SJSA1 (cell line): ENCODE measurements around the gene ZNF415. TPM values are rescaled to one million over a fixed set of nuclear protein-coding genes. Genes with fewer than 3 reads are reported as not detected.

Experiments used
- total RNA-seq: library from RNA; depleted of rRNA; stranded (reverse); fragments of >200 nt; shearing (Covaris generic); gene quantifications from 2 replicates; pipeline ENCODE4 v1.2.3, GENCODE V29; 2014; rRNA removed

ZNF415 gene
- total RNA-seq, 1 experiment from 2014 or later: 9.7 TPM

Other genes starting within 250 kb of the ZNF415 start
- 12.3 and 13.3 TPM in 2 replicates for gene ZNF320, start 235.3 kb downstream of the ZNF415 start, total RNA-seq
- gene ZNF888, start 209.5 kb downstream of the ZNF415 start, total RNA-seq: 2.4 and 6.9 TPM in 2 replicates
- 9.5 and 16.3 TPM in 2 replicates for gene ZNF816, start 170.0 kb downstream of the ZNF415 start, total RNA-seq
- gene ERVV-1, start 119.0 kb downstream of the ZNF415 start, total RNA-seq: not detected in 2 replicates
- gene ERVV-2, start 88.2 kb downstream of the ZNF415 start, total RNA-seq: not detected in 2 replicates
- gene ZNF160, start 29.5 kb downstream of the ZNF415 start, total RNA-seq: 6.7 and 13.1 TPM in 2 replicates
- 7.0 and 8.4 TPM in 2 replicates for gene ZNF347, start 26.1 kb upstream of the ZNF415 start, total RNA-seq
- gene ZNF665, start 60.4 kb upstream of the ZNF415 start, total RNA-seq: 0.69 and 3.0 TPM in 2 replicates
- 1.9 and 5.4 TPM in 2 replicates for gene ZNF677, start 122.0 kb upstream of the ZNF415 start, total RNA-seq
- not detected in 2 replicates for gene VN1R2, start 125.4 kb upstream of the ZNF415 start, total RNA-seq
- not detected in 2 replicates for gene VN1R4, start 134.8 kb upstream of the ZNF415 start, total RNA-seq
- gene ZNF845, start 200.8 kb upstream of the ZNF415 start, total RNA-seq: 7.6 and 9.5 TPM in 2 replicates
- 5.0 and 6.3 TPM in 2 replicates for gene ZNF525, start 232.8 kb upstream of the ZNF415 start, total RNA-seq